Measurements from ENCODE around the gene MIA. TPM values are rescaled to one million over a fixed set of nuclear protein-coding genes. Genes with fewer than 3 reads are reported as not detected.

MIA gene
- total RNA-seq, 1 donor from 2014 or later: 1.7 TPM

DNA sequence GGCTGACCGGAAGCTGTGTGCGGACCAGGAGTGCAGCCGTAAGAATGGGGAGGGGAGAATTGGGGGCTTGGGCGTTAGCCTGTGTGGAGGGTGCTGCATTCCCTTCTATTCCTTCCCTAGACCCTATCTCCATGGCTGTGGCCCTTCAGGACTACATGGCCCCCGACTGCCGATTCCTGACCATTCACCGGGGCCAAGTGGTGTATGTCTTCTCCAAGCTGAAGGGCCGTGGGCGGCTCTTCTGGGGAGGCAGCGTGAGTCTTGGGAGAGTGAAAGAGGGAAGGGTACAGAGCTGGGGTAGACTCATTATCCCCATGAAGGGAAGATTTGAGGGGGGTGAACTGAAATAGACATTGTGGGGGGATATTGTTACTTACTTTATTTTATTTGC, 306 bp downstream of the MIA start:
- Histone ChIP-seq H3K4me3 (no peak overlapping the region), H3K27ac (no peak overlapping the region), H3K4me1 (peaks cover 22% of the 10 kb centered on the region), H3K27me3 (ENCODE audit: low read depth) (no peaks in the 10 kb centered on the region), H3K9me3 (no peaks in the 10 kb centered on the region), H3K36me3 (peaks cover 3% of the 10 kb centered on the region)
- TF ChIP-seq, protein P1, sequence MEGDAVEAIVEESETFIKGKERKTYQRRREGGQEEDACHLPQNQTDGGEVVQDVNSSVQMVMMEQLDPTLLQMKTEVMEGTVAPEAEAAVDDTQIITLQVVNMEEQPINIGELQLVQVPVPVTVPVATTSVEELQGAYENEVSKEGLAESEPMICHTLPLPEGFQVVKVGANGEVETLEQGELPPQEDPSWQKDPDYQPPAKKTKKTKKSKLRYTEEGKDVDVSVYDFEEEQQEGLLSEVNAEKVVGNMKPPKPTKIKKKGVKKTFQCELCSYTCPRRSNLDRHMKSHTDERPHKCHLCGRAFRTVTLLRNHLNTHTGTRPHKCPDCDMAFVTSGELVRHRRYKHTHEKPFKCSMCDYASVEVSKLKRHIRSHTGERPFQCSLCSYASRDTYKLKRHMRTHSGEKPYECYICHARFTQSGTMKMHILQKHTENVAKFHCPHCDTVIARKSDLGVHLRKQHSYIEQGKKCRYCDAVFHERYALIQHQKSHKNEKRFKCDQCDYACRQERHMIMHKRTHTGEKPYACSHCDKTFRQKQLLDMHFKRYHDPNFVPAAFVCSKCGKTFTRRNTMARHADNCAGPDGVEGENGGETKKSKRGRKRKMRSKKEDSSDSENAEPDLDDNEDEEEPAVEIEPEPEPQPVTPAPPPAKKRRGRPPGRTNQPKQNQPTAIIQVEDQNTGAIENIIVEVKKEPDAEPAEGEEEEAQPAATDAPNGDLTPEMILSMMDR (IDR thresholded peaks at IDR 0.05): no peak
- DNase-seq (no peak), ATAC-seq (no peak)
- intact Hi-C loops (cut with DNase I): no loop called here

- intact Hi-C loops (cut with DNase I): no loop called here
- TF ChIP-seq, protein P1 (IDR thresholded peaks at IDR 0.05): no peak
- Histone ChIP-seq H3K27ac (peak overlapping the region; percentile 96), H3K4me1 (peaks cover 22% of the 10 kb centered on the region), H3K4me3 (no peak overlapping the region), H3K9me3 (no peaks in the 10 kb centered on the region), H3K27me3 (ENCODE audit: low read depth) (no peaks in the 10 kb centered on the region), H3K36me3 (peaks cover 3% of the 10 kb centered on the region)
- DNase-seq: no peak
- ATAC-seq: no peak
These were observed 1.0 kb downstream of the MIA start for GRCh38 chr19:40776364-40776763.

DNA sequence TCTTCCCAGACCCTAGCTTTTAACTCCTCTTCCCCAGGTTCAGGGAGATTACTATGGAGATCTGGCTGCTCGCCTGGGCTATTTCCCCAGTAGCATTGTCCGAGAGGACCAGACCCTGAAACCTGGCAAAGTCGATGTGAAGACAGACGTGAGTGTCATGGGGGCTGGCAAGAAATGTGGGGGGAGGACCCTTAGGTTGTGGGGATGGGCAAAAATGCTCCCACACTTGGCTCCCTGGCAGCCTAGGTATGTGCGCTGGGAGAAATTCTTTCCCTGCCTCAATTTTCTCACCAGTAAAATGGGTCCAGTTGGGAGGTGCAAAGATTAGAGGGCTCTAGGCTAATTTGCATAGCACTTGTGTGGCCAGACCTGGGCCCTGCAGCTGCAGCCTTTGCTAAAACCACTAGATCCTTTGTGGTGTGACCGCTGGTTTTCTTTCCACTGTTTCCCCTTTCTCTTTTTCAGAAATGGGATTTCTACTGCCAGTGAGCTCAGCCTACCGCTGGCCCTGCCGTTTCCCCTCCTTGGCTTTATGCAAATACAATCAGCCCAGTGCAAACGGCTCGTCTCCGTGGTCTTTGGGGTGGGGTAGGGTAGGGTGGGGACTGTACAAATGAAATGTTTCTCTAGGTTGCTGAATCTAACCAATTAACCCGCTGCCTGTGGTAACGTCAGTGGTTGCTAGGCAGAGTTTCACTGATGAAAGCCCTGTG, 1.8 kb downstream of the MIA start:
- peak overlapping the region; percentile 60 for H3K4me3 ChIP-seq
- intact Hi-C loops (cut with DNase I): no loop called here
- H3K9me3 ChIP-seq: no peaks in the 10 kb centered on the region
- DNase-seq (peak; percentile 91), ATAC-seq (peak; percentile 85 to 90)
- H3K36me3 ChIP-seq: peaks cover 4% of the 10 kb centered on the region
- H3K4me1 ChIP-seq: peaks cover 22% of the 10 kb centered on the region
- peak overlapping the region; percentile 96 for H3K27ac ChIP-seq
- TF ChIP-seq, protein P1 (IDR thresholded peaks at IDR 0.05): no peak
- no peaks in the 10 kb centered on the region for H3K27me3 ChIP-seq (ENCODE audit: low read depth)

DNA sequence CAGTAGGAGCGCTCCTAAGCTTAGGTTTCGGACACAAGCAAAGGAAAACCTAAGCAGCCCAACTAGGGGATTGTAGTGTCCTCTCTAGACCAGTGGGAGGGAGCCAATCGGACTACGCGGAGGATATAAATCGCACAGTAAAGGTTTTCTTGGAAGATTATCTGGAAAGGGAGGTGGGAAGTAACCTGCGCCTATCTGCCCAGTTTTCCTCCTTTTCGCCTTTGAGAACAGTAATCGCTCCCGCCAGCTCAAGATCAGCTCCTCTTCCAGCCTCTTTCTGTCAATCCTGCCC, 2.3 kb downstream of the MIA start:
- H3K4me3 ChIP-seq: peak overlapping the region; percentile 60
- DNase-seq: no peak
- H3K27me3 ChIP-seq (ENCODE audit: low read depth): no peaks in the 10 kb centered on the region
- peak overlapping the region; percentile 96 for H3K27ac ChIP-seq
- TF ChIP-seq, protein P1 (IDR thresholded peaks at IDR 0.05): no peak
- peaks cover 22% of the 10 kb centered on the region for H3K4me1 ChIP-seq
- peaks cover 5% of the 10 kb centered on the region for H3K36me3 ChIP-seq
- no peaks in the 10 kb centered on the region for H3K9me3 ChIP-seq
- no peak for ATAC-seq
- intact Hi-C loops (cut with DNase I): no loop called here

GRCh38 chr19:40777937-40778705, 2.8 kb downstream of the MIA start, which contains the start of gene RAB4B:
TSS of gene RAB4B (plus strand) at chr19:40778247. CDS start at chr19:40778376, 129 bp downstream.
- DNase-seq (peak; percentile 100), ATAC-seq (peak; percentile 97)
- TF ChIP-seq, protein P1 (IDR thresholded peaks at IDR 0.05): no peak
- Histone ChIP-seq H3K27ac (peak within 1 kb of the TSS; percentile 96), H3K4me1 (peaks cover 22% of the 10 kb centered on the region), H3K4me3 (peak within 1 kb of the TSS; percentile 60), H3K27me3 (ENCODE audit: low read depth) (no peaks in the 10 kb centered on the region), H3K36me3 (peaks cover 5% of the 10 kb centered on the region), H3K9me3 (no peaks in the 10 kb centered on the region)
- intact Hi-C loops (cut with DNase I): no loop called here
